NB4 (cell line): ENCODE data around the gene INAFM1.

Experiments
- MYC ChIP-seq: IDR thresholded peaks from 2 replicates; pipeline ENCODE4 v1.6.1; 2011; ENCODE audit warnings: low read depth, low read length
- POLR2A ChIP-seq: IDR thresholded peaks from 2 replicates; pipeline ENCODE4 v1.6.1; 2011; ENCODE audit warnings: mild to moderate bottlenecking; ENCODE audit not compliant: insufficient read length; ENCODE audit errors: extremely low read depth
- TF ChIP-seq, protein P1 (sequence below): IDR thresholded peaks from one replicate; pipeline ENCODE4 v1.5.1; 2012; ENCODE audit warnings: low read depth, low read length

- TF ChIP-seq, protein P1, sequence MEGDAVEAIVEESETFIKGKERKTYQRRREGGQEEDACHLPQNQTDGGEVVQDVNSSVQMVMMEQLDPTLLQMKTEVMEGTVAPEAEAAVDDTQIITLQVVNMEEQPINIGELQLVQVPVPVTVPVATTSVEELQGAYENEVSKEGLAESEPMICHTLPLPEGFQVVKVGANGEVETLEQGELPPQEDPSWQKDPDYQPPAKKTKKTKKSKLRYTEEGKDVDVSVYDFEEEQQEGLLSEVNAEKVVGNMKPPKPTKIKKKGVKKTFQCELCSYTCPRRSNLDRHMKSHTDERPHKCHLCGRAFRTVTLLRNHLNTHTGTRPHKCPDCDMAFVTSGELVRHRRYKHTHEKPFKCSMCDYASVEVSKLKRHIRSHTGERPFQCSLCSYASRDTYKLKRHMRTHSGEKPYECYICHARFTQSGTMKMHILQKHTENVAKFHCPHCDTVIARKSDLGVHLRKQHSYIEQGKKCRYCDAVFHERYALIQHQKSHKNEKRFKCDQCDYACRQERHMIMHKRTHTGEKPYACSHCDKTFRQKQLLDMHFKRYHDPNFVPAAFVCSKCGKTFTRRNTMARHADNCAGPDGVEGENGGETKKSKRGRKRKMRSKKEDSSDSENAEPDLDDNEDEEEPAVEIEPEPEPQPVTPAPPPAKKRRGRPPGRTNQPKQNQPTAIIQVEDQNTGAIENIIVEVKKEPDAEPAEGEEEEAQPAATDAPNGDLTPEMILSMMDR = no peak
- TF ChIP-seq MYC (no peak), POLR2A (no peak)
Measured at GRCh38 chr19:47275791-47276461, 1.2 kb downstream of the INAFM1 start.
